ENCODE data around the gene NIT1. TPM values are rescaled to one million over a fixed set of nuclear protein-coding genes. Genes with fewer than 3 reads are reported as not detected.

The NIT1 gene
- total and polyA plus RNA-seq, 9 of the 15 experiments (the other 6 are each of a cell fraction or from before 2014, with no cell fraction given): 18.4 to 76.0 (median 33.7) TPM

- TF ChIP-seq HSF4 (CRISPR knock-in tag; IDR thresholded peaks at IDR 0.05; ENCODE audit: borderline replicate concordance): no peak
- no peak for TF ChIP-seq GTF2E2 (tag; IDR thresholded peaks at IDR 0.05)
- TF ChIP-seq E4F1 (CRISPR knock-in tag; IDR thresholded peaks at IDR 0.05; ENCODE audit: borderline replicate concordance): no peak
- no peak for TF ChIP-seq ZNF146 (CRISPR knock-in tag; IDR thresholded peaks at IDR 0.05; ENCODE audit: unreplicated experiment)
- TF ChIP-seq ZC3H8 (IDR thresholded peaks at IDR 0.05): no peak
- no peak for TF ChIP-seq STAT5A (IDR thresholded peaks at IDR 0.05; ENCODE audit: borderline replicate concordance, low read length)
- TF ChIP-seq GABPB1 (CRISPR knock-in tag; IDR thresholded peaks at IDR 0.05): no peak
- no peak for TF ChIP-seq CHAMP1 (IDR thresholded peaks at IDR 0.05)
These were observed 28.5 kb upstream of the NIT1 start, which contains the start of gene NECTIN4 (continued) for GRCh38 chr1:161089251-161089924.

Data from K562 (cell line).